ENCODE data around the gene TPSAB1.
"Not testable (repeated sequence)": the region's sequence is repeated elsewhere in the genome, so short reads cannot be mapped to it uniquely, and the experiment has no call there.

TPSAB1 gene

DNA sequence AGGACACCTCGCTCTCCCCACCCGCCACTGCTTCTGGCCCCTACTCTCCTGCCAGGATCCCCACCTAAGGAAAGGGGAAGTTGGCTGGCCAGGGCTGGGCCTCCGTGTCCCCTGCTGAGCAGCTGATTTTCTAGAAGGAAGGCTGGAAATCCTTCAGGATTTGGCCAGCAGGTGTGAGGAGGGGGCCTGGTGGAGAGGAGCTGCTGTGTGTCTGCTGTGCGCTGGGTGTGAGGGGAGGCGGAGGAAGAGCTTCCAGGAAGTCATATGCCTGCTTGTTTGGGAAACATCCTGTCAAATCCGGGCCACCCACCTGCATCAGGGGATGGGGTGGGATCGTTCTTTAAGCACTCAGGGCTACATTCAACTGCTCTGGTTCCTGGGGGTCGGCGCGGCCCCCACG, 44.0 kb upstream of the TPSAB1 start (continued):
- TF ChIP-seq, protein P1, sequence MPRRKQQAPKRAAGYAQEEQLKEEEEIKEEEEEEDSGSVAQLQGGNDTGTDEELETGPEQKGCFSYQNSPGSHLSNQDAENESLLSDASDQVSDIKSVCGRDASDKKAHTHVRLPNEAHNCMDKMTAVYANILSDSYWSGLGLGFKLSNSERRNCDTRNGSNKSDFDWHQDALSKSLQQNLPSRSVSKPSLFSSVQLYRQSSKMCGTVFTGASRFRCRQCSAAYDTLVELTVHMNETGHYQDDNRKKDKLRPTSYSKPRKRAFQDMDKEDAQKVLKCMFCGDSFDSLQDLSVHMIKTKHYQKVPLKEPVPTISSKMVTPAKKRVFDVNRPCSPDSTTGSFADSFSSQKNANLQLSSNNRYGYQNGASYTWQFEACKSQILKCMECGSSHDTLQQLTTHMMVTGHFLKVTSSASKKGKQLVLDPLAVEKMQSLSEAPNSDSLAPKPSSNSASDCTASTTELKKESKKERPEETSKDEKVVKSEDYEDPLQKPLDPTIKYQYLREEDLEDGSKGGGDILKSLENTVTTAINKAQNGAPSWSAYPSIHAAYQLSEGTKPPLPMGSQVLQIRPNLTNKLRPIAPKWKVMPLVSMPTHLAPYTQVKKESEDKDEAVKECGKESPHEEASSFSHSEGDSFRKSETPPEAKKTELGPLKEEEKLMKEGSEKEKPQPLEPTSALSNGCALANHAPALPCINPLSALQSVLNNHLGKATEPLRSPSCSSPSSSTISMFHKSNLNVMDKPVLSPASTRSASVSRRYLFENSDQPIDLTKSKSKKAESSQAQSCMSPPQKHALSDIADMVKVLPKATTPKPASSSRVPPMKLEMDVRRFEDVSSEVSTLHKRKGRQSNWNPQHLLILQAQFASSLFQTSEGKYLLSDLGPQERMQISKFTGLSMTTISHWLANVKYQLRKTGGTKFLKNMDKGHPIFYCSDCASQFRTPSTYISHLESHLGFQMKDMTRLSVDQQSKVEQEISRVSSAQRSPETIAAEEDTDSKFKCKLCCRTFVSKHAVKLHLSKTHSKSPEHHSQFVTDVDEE (CRISPR knock-in tag; IDR thresholded peaks at IDR 0.05): no peak
- no peak for TF ChIP-seq TCF4 (CRISPR knock-in tag; IDR thresholded peaks at IDR 0.05; ENCODE audit: borderline replicate concordance)

DNA sequence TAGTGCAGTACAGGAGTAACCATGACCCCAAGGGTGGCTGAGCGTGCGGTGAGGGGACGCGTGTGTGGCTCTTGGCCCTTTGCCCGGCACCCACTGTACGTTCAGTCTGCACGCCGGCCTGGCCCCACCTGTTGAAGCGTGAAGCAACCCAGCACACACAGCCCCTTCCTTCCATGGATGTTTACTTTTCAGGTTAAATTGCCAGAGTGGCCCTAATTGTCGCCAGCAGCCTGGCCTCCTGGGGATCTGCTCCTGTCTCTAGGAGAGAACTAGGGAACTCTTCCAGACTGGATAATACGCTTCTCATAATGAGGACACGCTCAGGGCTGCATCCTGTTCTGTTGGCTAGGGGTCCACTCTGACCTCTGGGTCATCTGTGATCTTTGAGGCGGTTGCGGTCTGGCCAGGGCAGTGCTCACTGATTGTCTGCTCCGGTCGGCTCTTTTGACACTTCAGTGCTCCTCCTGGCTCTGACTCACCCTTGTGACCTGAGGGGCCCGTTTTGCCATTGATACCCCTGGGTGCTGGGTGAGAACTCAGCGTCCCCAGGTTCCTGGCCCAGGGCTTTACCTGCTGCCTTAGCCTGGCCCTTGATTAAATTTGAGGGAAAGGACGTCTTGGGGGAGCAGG, 43.2 kb upstream of the TPSAB1 start:
- TF ChIP-seq ZFP3 (CRISPR knock-in tag; IDR thresholded peaks at IDR 0.05) (no peak), PPARA (CRISPR knock-in tag; IDR thresholded peaks at IDR 0.05; ENCODE audit: borderline replicate concordance) (no peak), BACH2 (CRISPR knock-in tag; IDR thresholded peaks at IDR 0.05; ENCODE audit: borderline replicate concordance) (no peak), ZC3H10 (CRISPR knock-in tag; IDR thresholded peaks at IDR 0.05) (no peak), ISL1 (CRISPR knock-in tag; IDR thresholded peaks at IDR 0.05) (no peak), ZNF565 (CRISPR knock-in tag; conservative IDR thresholded peaks at IDR 0.05; ENCODE audit: low read depth) (no peak), ARNTL (CRISPR knock-in tag; IDR thresholded peaks at IDR 0.05; ENCODE audit: borderline replicate concordance, low read depth) (no peak), CSDC2 (CRISPR knock-in tag; IDR thresholded peaks at IDR 0.05) (no peak), ZNF8 (CRISPR knock-in tag; IDR thresholded peaks at IDR 0.05) (no peak), ESRRG (CRISPR knock-in tag; IDR thresholded peaks at IDR 0.05) (no peak), SNAI2 (CRISPR knock-in tag; IDR thresholded peaks at IDR 0.05) (no peak), OSR1 (CRISPR knock-in tag; IDR thresholded peaks at IDR 0.05) (no peak), ZNF70 (CRISPR knock-in tag; IDR thresholded peaks at IDR 0.05) (no peak)
- TF ChIP-seq, protein P1 (CRISPR knock-in tag; IDR thresholded peaks at IDR 0.05): no peak
- TF ChIP-seq, protein P2, sequence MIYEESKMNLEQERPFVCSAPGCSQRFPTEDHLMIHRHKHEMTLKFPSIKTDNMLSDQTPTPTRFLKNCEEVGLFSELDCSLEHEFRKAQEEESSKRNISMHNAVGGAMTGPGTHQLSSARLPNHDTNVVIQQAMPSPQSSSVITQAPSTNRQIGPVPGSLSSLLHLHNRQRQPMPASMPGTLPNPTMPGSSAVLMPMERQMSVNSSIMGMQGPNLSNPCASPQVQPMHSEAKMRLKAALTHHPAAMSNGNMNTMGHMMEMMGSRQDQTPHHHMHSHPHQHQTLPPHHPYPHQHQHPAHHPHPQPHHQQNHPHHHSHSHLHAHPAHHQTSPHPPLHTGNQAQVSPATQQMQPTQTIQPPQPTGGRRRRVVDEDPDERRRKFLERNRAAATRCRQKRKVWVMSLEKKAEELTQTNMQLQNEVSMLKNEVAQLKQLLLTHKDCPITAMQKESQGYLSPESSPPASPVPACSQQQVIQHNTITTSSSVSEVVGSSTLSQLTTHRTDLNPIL (CRISPR knock-in tag; IDR thresholded peaks at IDR 0.05; ENCODE audit: low read depth): no peak
- ATAC-seq: no peak

DNA sequence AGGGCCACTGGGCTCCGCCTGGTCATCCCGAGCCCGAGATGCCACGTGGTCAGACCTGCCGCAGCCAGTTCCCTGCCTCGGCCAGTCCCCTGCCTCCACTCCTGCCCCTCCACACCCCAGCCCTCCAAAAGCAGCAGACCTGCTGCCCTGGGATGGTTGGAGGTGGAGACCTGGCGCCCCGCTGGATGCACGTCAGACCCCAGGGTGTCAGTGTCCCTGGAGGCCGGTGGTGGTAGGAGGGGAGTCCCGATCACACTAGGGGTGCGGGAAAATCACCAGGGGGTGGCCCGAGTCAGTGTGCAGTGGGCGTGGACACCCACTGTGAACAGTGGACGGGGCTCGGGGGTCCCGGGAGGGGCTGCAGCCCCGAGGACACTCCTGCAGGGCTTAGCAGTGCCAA, 42.3 kb upstream of the TPSAB1 start:
- ATAC-seq: no peak
- no peak for TF ChIP-seq RARB (CRISPR knock-in tag; IDR thresholded peaks at IDR 0.05)
- TF ChIP-seq ESRRG (CRISPR knock-in tag; IDR thresholded peaks at IDR 0.05): no peak
- TF ChIP-seq, protein P1 (CRISPR knock-in tag; IDR thresholded peaks at IDR 0.05): no peak
- no peak for TF ChIP-seq ZNF70 (CRISPR knock-in tag; IDR thresholded peaks at IDR 0.05)
- TF ChIP-seq, protein P3, sequence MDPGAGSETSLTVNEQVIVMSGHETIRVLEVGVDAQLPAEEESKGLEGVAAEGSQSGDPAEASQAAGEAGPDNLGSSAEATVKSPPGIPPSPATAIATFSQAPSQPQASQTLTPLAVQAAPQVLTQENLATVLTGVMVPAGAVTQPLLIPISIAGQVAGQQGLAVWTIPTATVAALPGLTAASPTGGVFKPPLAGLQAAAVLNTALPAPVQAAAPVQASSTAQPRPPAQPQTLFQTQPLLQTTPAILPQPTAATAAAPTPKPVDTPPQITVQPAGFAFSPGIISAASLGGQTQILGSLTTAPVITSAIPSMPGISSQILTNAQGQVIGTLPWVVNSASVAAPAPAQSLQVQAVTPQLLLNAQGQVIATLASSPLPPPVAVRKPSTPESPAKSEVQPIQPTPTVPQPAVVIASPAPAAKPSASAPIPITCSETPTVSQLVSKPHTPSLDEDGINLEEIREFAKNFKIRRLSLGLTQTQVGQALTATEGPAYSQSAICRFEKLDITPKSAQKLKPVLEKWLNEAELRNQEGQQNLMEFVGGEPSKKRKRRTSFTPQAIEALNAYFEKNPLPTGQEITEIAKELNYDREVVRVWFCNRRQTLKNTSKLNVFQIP (CRISPR knock-in tag; IDR thresholded peaks at IDR 0.05; ENCODE audit: borderline replicate concordance, low read depth): no peak
- TF ChIP-seq ZC3H10 (CRISPR knock-in tag; IDR thresholded peaks at IDR 0.05): no peak
- no peak for TF ChIP-seq SNAI2 (CRISPR knock-in tag; IDR thresholded peaks at IDR 0.05)
- TF ChIP-seq, protein P2 (CRISPR knock-in tag; IDR thresholded peaks at IDR 0.05; ENCODE audit: low read depth): no peak
- no peak for TF ChIP-seq BACH2 (CRISPR knock-in tag; IDR thresholded peaks at IDR 0.05; ENCODE audit: borderline replicate concordance)

DNA sequence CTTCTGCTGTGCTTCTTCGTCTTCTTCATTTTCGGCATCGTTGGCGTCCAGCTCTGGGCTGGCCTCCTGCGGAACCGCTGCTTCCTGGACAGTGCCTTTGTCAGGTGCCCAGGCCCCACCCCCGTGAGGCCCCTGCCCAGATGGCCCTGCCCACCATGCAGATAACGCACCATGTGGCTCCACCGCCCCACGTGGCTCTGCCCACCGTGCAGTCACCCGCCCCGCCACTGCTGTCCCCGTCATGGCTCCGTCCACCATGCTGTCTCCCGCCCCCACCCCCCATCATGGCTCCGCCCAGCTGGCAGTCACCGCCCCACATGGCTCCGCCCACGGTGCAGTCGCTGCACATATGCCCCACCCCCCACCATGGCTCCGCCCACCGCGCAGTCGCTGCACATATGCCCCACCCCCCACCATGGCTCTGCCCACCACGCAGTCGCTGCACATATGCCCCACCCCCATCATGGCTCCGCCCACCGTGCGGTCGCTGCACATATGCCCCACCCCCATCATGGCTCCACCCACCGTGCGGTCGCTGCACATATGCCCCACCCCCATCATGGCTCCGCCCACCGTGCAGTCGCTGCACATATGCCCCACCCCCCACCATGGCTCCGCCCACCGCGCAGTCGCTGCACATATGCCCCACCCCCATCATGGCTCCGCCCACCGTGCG, 41.7 kb upstream of the TPSAB1 start:
- ATAC-seq: not testable (repeated sequence)

All from SK-N-SH treated with all-trans-retinoic acid at 6 μM for 48 hours (cell line).